SK-N-SH (cell line): ENCODE data around the gene PRKCH.

Source experiments
- FOSL2 ChIP-seq: IDR thresholded peaks from 2 replicates; pipeline ENCODE4 v1.4.0; 2012; ENCODE audit warnings: low read depth, mild to moderate bottlenecking, moderate library complexity, borderline replicate concordance
- POLR2AphosphoS5 ChIP-seq: IDR thresholded peaks from 2 replicates; pipeline ENCODE4 v1.6.1; 2012; ENCODE audit warnings: low read depth, low read length
- SIN3A ChIP-seq: IDR thresholded peaks from 2 replicates; pipeline ENCODE4 v1.6.1; 2012; ENCODE audit warnings: low read depth, mild to moderate bottlenecking, low read length, moderate library complexity, borderline replicate concordance
- SMC3 ChIP-seq: IDR thresholded peaks from 2 replicates; pipeline ENCODE4 v1.6.1; 2012; ENCODE audit warnings: low read depth, low read length, improper control_type of control experiment
- YY1 ChIP-seq: IDR thresholded peaks from 2 replicates; pipeline ENCODE4 v1.4.0; 2012; ENCODE audit warnings: low read depth, mild to moderate bottlenecking
- TF ChIP-seq, protein P1 (sequence below): fragments of 200-600 bp; sonication (generic); IDR thresholded peaks from 2 replicates; pipeline ENCODE4 v1.6.1; 2017; ENCODE audit warnings: antibody characterized with exemption, mild to moderate bottlenecking, moderate library complexity
- TF ChIP-seq, protein P2 (sequence below): IDR thresholded peaks from 2 replicates; pipeline ENCODE4 v1.4.0; 2012; ENCODE audit warnings: low read depth, borderline replicate concordance
- TF ChIP-seq, protein P3 (sequence below): fragments of 150-350 bp; IDR thresholded peaks from 2 replicates; pipeline ENCODE4 v1.6.1; 2017; ENCODE audit warnings: antibody characterized with exemption, low read length, low read depth, borderline replicate concordance

DNA sequence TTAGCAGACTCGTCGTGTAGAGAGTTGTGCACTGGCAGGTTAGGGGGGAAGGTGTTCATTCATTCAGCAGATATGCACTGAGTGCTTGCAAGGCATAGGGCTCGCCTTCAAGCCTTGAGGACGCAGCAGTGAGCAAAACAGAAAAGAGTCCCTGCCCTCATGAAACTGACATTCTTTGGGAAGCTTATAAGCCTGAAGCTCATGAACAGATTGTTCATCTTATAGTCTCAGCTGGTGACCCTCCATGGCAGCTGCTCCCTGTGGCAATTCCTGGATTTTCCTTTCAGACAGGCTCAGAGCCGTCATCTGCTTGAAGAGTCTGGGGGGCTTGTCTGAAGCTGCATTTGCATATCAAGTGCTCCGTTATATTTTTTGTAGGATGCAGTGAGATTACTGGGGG lies 148.4 kb downstream of the PRKCH start:
- TF ChIP-seq, protein P1, sequence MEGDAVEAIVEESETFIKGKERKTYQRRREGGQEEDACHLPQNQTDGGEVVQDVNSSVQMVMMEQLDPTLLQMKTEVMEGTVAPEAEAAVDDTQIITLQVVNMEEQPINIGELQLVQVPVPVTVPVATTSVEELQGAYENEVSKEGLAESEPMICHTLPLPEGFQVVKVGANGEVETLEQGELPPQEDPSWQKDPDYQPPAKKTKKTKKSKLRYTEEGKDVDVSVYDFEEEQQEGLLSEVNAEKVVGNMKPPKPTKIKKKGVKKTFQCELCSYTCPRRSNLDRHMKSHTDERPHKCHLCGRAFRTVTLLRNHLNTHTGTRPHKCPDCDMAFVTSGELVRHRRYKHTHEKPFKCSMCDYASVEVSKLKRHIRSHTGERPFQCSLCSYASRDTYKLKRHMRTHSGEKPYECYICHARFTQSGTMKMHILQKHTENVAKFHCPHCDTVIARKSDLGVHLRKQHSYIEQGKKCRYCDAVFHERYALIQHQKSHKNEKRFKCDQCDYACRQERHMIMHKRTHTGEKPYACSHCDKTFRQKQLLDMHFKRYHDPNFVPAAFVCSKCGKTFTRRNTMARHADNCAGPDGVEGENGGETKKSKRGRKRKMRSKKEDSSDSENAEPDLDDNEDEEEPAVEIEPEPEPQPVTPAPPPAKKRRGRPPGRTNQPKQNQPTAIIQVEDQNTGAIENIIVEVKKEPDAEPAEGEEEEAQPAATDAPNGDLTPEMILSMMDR, result no peak
- TF ChIP-seq, protein P2, sequence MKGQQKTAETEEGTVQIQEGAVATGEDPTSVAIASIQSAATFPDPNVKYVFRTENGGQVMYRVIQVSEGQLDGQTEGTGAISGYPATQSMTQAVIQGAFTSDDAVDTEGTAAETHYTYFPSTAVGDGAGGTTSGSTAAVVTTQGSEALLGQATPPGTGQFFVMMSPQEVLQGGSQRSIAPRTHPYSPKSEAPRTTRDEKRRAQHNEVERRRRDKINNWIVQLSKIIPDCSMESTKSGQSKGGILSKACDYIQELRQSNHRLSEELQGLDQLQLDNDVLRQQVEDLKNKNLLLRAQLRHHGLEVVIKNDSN, result no peak
- TF ChIP-seq POLR2AphosphoS5 (no peak), YY1 (no peak), SIN3A (no peak), FOSL2 (no peak), SMC3 (no peak)
- TF ChIP-seq, protein P3, sequence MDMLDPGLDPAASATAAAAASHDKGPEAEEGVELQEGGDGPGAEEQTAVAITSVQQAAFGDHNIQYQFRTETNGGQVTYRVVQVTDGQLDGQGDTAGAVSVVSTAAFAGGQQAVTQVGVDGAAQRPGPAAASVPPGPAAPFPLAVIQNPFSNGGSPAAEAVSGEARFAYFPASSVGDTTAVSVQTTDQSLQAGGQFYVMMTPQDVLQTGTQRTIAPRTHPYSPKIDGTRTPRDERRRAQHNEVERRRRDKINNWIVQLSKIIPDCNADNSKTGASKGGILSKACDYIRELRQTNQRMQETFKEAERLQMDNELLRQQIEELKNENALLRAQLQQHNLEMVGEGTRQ, result no peak
